HG02759 (cell line): Measurements from ENCODE around the gene BABAM2.

Source experiments
- ATAC-seq: cut with Tn5 transposase; IDR thresholded peaks from one replicate; pipeline ENCODE4 v1.9.1; 2021; ENCODE audit warnings: mild to moderate bottlenecking, moderate library complexity; ENCODE audit not compliant: unreplicated experiment

The BABAM2 gene

GRCh38 chr2:27907547-27907946, 17.0 kb downstream of the BABAM2 start:
- no peak for ATAC-seq

- no peak for ATAC-seq
Observed at GRCh38 chr2:27909901-27910300, 19.4 kb downstream of the BABAM2 start.

GRCh38 chr2:27911458-27912210, 21.1 kb downstream of the BABAM2 start:
- no peak for ATAC-seq

GRCh38 chr2:27912512-27912911, 22.0 kb downstream of the BABAM2 start:
- ATAC-seq = no peak

- ATAC-seq = no peak
Observed at GRCh38 chr2:27914041-27914804, 23.7 kb downstream of the BABAM2 start.

- ATAC-seq = no peak
Observed at GRCh38 chr2:27914805-27915175, 24.3 kb downstream of the BABAM2 start.

GRCh38 chr2:27915191-27915590, 24.7 kb downstream of the BABAM2 start:
- no peak for ATAC-seq

GRCh38 chr2:27915874-27916273, 25.3 kb downstream of the BABAM2 start:
- no peak for ATAC-seq

- ATAC-seq = no peak
Observed at GRCh38 chr2:27916293-27916995, 25.9 kb downstream of the BABAM2 start.

GRCh38 chr2:27920148-27920885, 29.8 kb downstream of the BABAM2 start:
- no peak for ATAC-seq

GRCh38 chr2:27921424-27921823, 30.9 kb downstream of the BABAM2 start:
- ATAC-seq = no peak

- no peak for ATAC-seq
Observed at GRCh38 chr2:27921880-27922547, 31.5 kb downstream of the BABAM2 start.

- ATAC-seq = no peak
Observed at GRCh38 chr2:27922842-27923241, 32.3 kb downstream of the BABAM2 start.

GRCh38 chr2:27925766-27926472, 35.4 kb downstream of the BABAM2 start:
- ATAC-seq = no peak

GRCh38 chr2:27929916-27930486, 39.5 kb downstream of the BABAM2 start:
- no peak for ATAC-seq

- no peak for ATAC-seq
Observed at GRCh38 chr2:27931361-27931950, 40.9 kb downstream of the BABAM2 start.

GRCh38 chr2:27932396-27932795, 41.9 kb downstream of the BABAM2 start:
- no peak for ATAC-seq

GRCh38 chr2:27935026-27935425, 44.5 kb downstream of the BABAM2 start:
- no peak for ATAC-seq

- no peak for ATAC-seq
Observed at GRCh38 chr2:27940090-27940671, 49.7 kb downstream of the BABAM2 start.
